HG02798 (cell line): Measurements from ENCODE around the gene NAXE.

ENCODE experiments used
- ATAC-seq: cut with Tn5 transposase; IDR thresholded peaks from one replicate; pipeline ENCODE4 v1.9.1; 2021; ENCODE audit warnings: mild to moderate bottlenecking; ENCODE audit not compliant: unreplicated experiment, poor library complexity

NAXE gene

GRCh38 chr1:156643049-156643777, 51.6 kb downstream of the NAXE start:
- no peak for ATAC-seq

GRCh38 chr1:156643778-156644092, 52.2 kb downstream of the NAXE start:
- no peak for ATAC-seq
